Measurements from ENCODE around the gene OTUD3.
A peak's percentile ranks its signal among the peaks of the same experiment; 100 is the strongest.
"Not testable (repeated sequence)": the region's sequence is repeated elsewhere in the genome, so short reads cannot be mapped to it uniquely, and the experiment has no call there.

OTUD3 gene, protein sequence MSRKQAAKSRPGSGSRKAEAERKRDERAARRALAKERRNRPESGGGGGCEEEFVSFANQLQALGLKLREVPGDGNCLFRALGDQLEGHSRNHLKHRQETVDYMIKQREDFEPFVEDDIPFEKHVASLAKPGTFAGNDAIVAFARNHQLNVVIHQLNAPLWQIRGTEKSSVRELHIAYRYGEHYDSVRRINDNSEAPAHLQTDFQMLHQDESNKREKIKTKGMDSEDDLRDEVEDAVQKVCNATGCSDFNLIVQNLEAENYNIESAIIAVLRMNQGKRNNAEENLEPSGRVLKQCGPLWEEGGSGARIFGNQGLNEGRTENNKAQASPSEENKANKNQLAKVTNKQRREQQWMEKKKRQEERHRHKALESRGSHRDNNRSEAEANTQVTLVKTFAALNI

DNA sequence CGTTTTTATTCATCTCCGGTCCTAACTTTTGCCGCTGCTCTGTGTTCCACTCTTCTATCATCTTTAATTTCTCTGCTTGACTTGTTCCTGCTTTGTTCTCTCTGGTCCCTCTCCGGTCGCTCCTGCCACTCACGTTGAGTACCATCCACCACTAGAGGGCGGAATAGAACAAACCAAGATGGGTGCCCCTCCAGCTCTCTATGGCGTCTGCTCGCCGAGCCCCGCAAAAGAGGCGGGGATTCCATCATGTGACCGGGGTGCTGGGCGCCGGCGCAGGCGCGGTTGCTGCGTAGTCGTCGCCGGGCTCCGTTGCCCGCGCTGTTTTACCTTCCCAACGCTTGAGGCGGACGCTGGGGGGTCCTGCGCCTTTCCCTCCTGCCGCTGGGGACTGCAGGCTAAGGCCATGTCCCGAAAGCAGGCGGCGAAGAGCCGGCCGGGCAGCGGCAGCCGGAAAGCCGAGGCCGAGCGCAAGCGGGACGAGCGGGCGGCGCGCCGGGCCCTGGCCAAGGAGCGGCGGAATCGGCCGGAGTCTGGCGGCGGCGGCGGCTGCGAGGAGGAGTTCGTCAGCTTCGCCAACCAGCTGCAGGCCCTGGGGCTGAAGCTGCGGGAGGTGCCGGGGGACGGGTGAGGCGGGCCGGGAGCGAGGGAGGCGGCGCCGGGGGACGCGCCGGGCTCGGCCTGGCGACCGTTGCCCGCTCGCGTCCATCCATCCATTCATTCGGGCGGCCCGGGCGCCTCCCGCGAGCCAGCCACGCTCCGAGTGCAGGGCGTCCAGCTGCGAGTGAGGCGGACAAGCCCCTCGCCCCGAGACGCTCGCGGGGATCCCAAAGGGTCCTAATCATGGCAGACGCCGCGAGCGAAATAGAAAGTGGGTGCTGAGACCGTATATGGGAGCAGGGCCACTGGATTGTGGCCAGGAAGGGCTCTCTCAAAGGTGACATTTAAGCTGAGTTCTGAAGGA is at the start of gene OTUD3:
TSS of gene OTUD3 (plus strand) at position 285 of the 961 bp plus-strand sequence. CDS start at position 404, 119 bp downstream.
- peak; percentile 95 for DNase-seq (ENCODE audit: low read depth)

DNA sequence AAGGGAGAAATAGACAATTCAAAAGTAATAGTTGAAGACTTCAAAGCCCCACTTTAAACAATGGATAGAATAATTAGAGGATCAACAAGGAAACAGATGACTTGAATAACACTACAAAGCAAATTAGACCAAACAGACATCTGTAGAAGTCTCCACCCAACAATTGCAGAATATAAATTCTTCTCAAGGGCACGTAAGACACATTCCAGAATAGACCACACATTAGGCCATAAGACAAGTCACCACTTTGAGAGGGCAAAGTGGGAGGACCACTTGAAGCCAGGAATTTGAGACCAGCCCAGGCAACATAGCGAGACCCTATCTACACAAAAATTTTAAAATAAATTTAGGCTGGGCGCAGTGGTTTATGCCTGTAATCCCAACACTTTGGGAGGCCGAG is 46.6 kb upstream of the OTUD3 start:
- no peak for DNase-seq (ENCODE audit: low read depth)

DNA sequence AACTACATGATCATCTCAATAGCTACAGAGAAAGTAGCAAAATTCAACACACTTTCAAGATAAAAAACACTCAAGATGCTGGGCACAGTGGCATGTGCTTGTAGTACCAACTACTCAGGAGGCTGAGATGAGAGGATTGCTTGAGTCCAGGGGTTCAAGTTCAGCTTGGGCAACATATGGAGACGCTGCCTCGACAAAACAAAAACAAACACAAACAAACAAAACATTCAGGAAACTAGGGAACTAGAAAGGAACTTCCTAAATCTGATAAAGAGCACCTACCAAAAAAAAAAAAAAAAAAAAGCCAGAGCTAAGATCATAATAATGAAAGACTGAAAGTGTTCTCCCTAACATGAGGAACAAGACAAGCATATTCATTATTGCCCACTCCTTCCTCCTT is 44.3 kb upstream of the OTUD3 start:
- no peak for DNase-seq (ENCODE audit: low read depth)

DNA sequence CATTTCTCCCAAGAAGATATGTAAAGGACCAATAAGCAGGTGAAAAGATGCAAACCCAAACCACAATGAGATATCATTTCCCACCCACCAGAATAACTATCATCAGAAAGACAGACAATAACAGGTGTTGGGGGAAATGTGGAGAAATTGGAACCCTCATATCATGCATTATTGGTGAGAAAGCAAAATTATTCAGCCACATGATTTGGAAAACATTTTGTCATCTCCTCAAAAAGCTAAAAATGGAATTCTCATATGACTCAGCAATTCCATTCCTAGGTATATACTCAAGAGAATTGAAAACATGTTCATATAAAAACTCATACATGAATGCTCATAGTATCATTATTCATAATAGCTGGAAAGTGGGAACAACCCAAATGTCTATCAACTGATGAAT is 42.0 kb upstream of the OTUD3 start:
- no peak for DNase-seq (ENCODE audit: low read depth)

DNA sequence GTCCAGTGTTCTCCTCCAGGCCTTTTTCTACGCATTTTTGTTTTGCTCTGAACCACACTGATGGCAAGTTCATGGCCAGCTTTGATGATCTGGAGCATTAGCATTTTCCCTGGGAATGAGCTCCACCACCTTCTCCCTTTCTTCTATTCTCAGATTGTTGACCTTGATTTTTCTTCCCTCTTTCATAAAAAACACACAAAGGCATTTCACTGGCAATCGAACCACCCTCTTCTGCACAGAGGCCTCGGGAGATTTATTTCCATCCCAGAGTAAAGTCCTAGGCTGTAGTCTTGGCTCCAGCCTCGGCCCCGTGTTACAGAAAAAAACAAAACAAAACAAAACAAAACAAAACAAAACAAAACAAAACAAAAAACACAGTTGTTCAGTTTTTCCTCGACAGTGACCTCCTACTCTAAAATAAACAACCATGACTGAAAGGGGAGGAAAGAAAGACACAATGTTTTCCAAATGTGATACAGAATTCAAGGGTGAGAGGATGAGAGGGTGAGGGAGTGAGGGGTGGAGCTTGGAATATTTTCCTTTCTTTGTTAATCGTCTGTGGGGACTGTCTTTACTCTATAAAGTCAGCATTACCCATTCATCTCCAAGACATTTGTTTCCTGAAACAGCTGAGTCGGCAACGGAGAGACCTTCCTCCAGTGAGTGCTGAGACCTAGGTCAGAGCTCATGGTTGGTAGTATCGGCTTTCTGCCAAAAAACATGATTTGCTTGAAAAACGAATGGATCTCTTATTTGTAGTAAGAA is 37.3 kb upstream of the OTUD3 start:
- DNase-seq (ENCODE audit: low read depth), result no peak

DNA sequence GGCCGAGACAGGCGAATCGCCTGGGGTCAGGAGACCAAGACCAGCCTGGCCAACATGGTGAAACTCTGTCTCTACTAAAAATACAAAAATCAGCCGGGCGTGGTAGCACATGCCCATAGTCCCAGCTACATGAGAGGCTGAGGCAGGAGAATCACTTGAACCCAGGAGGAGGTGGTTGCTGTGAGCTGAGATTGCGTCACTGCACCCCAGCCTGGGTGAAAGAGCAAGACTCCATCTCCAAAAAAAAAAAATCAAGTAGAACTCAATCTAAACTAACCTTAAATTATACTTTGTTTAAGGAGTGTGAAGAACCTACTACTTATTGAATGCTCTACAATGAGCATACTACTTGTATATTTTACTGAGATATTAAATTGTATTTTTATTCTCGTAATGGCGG is 36.6 kb upstream of the OTUD3 start:
- DNase-seq (ENCODE audit: low read depth), result no peak

DNA sequence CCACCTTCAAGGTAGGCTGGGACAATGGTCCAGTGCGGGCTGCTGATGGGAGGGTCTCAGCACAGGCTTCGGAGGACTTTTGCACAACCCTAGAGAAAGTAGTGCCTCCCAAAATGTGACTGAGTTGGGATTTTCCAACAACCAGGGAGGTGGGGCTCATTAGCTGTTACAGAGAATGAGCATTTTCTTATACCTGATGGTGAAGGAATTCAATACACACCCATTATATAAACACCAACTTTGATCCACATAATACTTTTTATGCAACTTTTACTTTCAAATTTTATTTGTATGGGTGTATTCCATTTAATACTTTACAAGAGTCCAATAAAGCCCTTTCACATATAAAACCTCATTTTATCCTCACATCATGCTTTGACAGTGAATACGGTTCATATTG is 35.9 kb upstream of the OTUD3 start:
- no peak for DNase-seq (ENCODE audit: low read depth)

DNA sequence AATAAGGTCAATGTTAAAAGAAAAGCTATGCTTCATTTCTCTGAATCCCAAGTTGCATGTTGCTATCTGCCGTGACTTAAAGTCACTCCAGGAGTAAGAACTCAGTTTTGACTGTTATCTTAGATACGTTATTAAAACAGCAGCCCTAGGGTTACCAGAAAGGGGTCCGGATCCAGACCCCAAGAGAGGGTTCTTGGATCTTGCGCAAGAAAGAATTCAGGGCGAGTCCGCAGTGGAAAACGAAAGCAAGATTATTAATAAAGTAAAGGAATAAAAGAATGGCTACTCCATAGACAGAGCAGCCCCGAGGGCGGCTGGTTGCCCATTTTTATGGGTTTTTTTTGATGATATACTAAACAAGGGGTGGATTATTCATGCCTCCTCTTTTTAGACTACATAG is 34.9 kb upstream of the OTUD3 start:
- DNase-seq (ENCODE audit: low read depth), result not testable (repeated sequence)

DNA sequence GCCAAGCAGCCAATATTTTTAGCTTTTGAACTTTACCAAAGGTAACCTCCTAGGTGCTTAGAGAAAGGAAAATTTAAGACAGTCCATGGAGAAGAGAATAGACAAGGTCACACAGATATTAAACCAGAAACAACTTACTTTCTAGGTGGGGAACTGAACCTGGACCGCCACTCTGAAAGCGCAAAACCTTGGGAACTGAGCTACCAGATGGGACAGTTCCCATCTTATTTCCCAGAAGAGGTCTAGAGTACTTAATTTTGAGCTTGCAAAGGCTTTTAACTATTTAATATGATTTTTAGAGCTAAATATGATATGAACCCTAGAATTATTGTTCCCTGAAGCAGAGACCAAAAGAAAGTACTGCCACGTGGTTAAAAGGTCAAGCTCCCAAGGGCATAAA is 32.9 kb upstream of the OTUD3 start:
- not testable (repeated sequence) for DNase-seq (ENCODE audit: low read depth)

DNA sequence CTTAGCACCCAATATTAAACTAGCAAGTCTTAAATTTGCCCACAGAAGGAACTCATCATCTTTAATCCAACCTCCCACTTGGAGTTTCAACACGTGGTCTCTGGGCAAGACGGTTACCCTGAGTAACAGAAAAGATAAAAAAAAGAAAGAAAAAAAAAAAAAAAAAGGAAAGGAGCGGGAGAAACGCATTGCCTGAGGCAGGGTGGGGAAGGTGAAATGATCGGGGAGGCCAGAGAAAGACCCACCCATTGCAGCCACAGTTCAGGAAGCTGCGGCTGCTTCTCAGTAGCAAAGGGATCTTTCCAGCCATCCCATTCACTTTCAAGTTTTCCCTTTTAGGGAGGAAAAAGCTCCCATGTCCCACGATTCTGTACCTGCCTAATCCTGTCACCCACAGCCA is 32.0 kb upstream of the OTUD3 start:
- no peak for DNase-seq (ENCODE audit: low read depth)

DNA sequence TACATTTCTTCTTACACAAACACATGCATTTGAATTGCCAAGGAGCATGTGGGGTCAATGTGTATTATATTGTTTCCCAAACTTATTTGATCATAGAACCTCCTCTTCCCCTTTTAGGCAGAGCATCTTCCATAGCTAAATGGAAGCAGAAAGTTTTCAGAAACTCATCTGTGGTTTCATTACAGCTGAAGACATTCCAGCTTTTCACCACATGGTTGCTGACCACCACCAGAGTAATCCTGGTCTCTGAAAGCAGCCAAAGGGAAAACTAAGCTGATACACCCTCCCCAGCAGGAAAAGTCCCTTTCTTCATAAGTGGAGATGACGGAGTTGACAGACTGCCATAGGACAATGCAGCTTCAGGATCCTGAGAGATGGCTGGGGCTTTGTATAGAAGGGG is 30.2 kb upstream of the OTUD3 start:
- no peak for DNase-seq (ENCODE audit: low read depth)

DNA sequence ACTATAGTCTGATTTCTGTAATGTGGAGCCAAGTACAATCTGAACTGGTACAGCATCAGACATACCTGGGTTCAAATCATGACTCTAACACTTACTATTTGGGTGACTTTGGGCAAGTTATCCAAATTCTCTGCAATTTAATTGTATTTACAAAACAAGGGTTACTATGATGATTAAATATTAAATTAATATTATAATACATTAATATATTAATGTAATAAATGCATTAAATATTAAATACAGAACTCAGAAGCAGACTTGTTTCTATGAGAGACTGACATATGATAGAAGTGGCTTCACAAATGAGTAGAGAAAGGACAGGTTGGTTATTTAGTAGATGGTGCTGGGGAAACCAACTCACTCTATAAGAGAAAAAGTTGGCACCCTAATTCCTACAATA is 27.3 kb upstream of the OTUD3 start:
- no peak for DNase-seq (ENCODE audit: low read depth)

DNA sequence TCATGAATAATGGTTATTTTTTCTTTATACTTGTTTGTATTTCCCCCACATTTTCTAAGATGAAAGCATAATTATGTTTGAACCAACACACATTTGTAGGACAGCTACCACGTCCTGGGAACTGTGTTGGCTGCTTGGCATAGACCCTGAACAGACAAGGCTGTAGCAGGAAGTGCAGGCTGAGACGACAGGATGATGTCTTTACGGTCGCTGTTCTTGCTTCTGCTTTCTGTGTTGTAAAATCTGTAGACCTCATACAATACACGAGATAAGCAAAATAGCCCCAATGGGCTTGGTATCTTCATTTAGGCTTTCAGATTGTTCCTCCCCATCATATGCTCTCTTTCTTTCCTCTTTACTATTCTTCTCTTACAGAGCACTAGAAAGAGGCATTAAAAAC is 23.3 kb upstream of the OTUD3 start:
- no peak for DNase-seq (ENCODE audit: low read depth)

DNA sequence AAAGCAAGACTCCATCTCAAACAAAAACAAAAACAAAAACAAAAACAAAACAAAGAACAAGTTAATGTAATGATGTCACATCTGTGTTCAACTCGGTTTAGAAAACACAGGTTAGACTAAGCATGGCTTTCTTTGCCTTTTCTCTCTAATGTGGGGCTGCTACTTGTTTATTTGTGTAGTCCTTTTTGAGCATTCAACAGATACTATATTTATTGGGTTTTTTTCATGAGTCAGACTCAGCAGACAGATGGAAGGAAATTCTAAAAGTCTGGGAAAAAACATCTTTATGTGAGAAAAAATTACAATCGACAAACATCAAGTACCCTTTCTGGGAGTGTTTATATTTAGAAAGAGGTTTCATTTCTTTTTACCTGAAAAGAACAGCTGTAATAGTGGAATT is 22.3 kb upstream of the OTUD3 start:
- no peak for DNase-seq (ENCODE audit: low read depth)

DNA sequence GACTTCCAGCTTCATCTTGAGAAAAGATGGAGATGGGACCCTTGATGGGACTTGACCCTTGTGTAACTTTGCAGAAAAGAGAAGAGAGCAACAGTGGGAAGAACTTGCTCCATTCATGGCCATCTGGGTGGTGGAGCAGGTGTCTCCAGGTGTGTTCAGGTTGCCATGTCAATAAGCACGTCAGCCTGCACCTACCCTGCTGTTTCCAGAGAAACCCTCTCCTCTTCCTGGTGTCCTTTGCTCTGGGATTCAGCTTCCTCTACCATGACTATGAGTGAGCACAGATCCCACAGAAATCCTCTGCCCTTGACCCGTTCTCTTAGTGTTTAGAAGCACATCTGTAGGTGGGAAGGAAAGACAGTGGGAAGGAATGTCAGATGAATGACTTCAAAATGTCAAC is 21.8 kb upstream of the OTUD3 start:
- no peak for DNase-seq (ENCODE audit: low read depth)

DNA sequence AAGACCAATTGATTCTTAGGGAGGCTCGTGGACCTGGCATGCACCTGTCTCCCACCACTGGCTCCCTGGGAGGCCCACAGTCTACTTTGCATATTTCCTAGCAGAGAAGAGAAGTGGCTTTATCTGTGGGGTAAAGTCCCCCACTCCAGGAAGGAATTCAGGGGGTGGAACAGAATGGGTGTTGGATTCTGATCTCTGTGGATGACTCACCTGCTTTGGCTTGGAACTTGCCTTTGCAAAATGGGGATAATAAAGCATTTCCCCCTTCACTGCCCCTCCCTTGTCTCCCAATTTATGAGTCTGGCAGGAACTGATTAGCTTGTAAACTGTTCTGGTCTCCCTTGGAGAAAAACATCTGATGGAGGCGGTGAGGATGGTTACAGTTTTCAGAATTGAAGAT is 21.2 kb upstream of the OTUD3 start:
- no peak for DNase-seq (ENCODE audit: low read depth)

DNA sequence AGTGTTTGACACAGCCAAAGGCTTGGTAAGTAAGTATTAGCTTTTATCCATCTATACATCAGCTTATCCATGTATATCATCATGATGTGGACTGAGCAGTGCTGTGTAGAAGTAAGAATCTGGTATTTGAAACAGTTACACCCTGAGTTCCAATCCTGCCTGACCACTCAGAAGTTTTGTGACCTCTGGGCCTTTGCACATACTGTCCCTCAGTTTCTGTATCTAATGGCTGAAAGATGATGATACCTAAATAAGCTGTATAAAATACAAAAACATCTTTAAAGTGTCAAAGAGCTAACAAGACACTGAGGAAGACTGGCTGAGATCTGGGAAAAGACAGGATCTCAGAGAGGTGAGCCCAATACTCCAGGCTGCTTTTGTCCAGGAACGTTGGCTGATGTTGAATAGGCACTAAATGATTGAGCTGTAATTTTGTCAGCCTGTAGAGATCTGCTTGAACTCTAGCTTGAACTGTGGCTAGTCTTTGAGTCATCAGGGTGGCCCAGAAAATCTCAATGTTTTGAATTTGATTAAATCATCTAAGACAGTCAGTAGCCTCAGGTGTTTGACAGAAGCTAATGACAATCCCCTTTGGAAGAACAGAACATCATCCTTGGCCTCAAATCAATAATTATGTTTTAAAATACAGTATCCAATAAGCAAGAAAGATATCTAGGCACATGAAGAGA is 20.2 kb upstream of the OTUD3 start:
- DNase-seq (ENCODE audit: low read depth), result no peak

DNA sequence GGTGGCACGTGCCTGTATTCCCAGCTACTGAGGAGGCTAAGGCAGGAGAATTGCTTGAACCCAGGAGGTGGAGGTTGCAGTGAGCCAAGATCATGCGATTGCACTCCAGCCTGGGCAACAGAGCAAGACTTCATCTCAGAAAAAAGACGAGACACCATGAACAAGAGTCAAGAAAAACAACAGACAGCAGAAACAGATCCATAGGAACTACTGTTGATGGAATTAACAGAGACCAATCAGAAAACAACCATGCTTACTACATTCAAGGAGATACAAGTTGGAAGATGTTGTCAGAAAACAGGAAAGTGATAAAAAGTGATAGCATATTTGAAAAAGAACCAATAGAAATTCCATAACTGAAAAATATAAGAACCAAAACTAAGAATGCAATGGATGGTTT is 19.3 kb upstream of the OTUD3 start:
- no peak for DNase-seq (ENCODE audit: low read depth)

DNA sequence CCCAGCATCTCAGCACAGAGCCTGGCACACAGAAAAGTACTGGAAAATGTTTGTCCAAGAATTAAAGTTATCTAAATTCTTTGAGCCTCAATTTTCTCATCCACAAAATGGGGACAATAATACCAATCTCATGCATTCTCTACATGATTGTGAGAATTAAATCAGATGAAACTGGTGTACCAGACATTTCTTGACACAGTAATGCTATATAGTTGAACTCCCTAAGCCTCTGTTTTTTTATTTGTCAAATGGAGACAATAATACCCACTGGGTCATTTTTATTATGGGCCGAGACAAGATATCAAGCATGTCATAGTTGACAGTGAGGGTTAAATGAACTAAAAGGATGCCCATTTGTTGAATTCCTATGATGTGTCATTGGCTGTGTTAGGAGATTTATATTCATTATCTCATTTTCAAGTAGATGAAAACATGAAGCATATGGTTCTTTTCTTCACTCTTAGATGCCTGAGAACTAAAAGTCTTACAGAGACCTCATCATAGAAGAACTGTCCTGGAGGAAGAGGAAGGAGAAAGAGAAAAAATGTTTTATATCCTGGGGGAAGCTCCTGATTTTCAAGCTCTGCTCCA is 17.5 kb upstream of the OTUD3 start:
- DNase-seq (ENCODE audit: low read depth), result no peak

DNA sequence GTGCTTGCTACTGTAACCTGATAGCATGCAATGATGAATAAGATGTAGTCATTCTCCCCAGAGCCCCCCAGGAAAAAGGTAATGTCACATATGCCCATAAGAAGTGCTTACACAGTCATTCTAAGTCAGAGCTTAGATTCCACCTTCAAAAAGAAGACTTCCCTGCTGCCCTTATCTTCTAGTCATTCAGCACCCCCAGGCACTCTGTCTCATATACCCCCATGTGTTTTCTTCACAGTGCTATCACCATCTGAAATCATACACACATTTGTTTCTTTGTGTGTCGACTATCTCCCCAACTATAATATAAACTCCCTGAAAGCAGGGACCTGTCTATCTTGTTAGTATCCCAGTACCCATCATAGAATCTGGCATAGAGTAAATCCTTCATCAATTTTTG is 16.2 kb upstream of the OTUD3 start:
- no peak for DNase-seq (ENCODE audit: low read depth)

DNA sequence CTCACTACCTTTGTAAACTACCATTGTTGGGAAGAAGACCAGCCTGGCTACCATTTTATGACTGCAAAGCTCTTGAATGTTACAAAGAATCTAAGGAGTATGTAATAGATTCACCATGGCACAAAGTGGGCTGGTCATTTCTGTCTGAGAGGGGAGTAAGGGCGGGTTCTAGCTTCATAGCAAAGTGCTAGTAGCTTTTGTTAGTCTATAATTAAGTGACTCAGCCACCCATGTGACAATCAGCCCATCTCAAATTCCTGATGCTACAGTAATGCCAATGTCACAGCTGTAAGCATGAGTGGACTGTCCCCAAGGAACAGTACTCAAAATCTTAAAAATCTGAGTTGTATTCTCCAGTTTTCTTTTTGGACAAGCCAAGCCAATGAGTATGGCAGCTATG is 15.4 kb upstream of the OTUD3 start:
- DNase-seq (ENCODE audit: low read depth), result peak; percentile 45

Data from HS-27A (cell line).